ENCODE results near the gene PAEP. TPM values are rescaled to one million over a fixed set of nuclear protein-coding genes. Genes with fewer than 3 reads are reported as not detected.

The PAEP gene
- total RNA-seq, 2 donors from 2014 or later = 3.0 TPM; not detected in 1

GRCh38 chr9:135601988-135602387, 40.4 kb downstream of the PAEP start:
- no peak for DNase-seq (ENCODE audit: low spot score)
- H3K27ac ChIP-seq = no peak overlapping the region
- no peak overlapping the region for H3K4me3 ChIP-seq
- H3K36me3 ChIP-seq = no peaks in the 10 kb centered on the region
- H3K4me1 ChIP-seq (replicated peaks) = no peaks in the 10 kb centered on the region
- H3K9me3 ChIP-seq = no peaks in the 10 kb centered on the region
- no peak for TF ChIP-seq POLR2A (IDR thresholded peaks at IDR 0.05)
- TF ChIP-seq POLR2AphosphoS5 (IDR thresholded peaks at IDR 0.05) = no peak
- TF ChIP-seq, protein P1, sequence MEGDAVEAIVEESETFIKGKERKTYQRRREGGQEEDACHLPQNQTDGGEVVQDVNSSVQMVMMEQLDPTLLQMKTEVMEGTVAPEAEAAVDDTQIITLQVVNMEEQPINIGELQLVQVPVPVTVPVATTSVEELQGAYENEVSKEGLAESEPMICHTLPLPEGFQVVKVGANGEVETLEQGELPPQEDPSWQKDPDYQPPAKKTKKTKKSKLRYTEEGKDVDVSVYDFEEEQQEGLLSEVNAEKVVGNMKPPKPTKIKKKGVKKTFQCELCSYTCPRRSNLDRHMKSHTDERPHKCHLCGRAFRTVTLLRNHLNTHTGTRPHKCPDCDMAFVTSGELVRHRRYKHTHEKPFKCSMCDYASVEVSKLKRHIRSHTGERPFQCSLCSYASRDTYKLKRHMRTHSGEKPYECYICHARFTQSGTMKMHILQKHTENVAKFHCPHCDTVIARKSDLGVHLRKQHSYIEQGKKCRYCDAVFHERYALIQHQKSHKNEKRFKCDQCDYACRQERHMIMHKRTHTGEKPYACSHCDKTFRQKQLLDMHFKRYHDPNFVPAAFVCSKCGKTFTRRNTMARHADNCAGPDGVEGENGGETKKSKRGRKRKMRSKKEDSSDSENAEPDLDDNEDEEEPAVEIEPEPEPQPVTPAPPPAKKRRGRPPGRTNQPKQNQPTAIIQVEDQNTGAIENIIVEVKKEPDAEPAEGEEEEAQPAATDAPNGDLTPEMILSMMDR (IDR thresholded peaks at IDR 0.05) = no peak
- intact Hi-C loops (cut with DNase I) = loop anchor here (10.0 kb wide), 2 partner anchors 363 to 523 kb away; partner anchors contain the start of gene UBAC1
- no peaks in the 10 kb centered on the region for H3K27me3 ChIP-seq (replicated peaks; ENCODE audit: insufficient read depth)
- WGBS = 87% methylated on average over 8 of the region's 8 CpGs

GRCh38 chr9:135602789-135603481, 41.4 kb downstream of the PAEP start:
- intact Hi-C loops (cut with DNase I) = loop anchor here (10.0 kb wide), 2 partner anchors 362 to 522 kb away; partner anchors contain the start of gene UBAC1
- WGBS = 62% methylated on average over 24 of the region's 24 CpGs
- DNase-seq (ENCODE audit: low spot score) = no peak

DNA sequence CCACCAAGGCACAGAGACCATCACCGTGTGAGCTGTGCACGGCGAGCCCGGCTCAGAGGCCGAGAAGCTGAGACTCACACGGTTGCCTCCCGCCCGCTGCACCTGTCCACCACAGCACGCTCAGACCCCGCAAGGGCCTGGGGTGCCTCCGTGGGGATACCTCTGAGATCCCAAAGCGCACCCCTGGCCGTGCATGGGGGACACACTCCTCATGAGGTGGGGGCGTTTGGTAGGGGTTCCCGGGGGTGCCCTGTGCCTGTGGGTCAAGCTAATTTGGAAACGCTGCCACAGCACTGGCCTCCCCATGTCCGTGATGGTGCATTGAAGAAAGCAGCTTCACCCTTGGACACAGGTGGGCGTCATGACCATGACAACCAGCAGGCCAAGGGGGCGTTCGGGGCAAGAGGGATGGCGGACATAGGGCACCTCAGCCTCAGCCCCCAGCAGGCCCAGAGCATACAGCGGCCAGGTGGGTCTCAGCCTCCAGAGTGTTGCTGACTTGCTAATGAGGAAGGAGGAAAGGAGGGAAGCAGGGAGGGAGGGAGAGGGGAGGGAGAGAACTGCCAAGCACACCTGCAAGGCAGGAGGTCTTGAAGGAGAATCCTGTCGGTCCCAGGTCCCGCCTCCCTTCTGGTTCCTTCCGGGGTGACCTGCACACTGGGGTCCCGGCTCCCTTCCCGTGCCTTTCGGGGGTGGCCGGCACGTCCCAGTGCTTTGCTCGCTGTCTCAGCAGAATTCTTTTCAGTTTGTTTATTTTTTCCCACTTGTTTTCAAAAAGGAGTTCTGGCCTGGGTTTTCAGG, 43.1 kb downstream of the PAEP start:
- no peak overlapping the region for H3K4me3 ChIP-seq
- no peaks in the 10 kb centered on the region for H3K4me1 ChIP-seq (replicated peaks)
- no peaks in the 10 kb centered on the region for H3K27me3 ChIP-seq (replicated peaks; ENCODE audit: insufficient read depth)
- TF ChIP-seq, protein P1 (IDR thresholded peaks at IDR 0.05) = no peak
- TF ChIP-seq POLR2A (IDR thresholded peaks at IDR 0.05) = no peak
- TF ChIP-seq POLR2AphosphoS5 (IDR thresholded peaks at IDR 0.05) = no peak
- H3K36me3 ChIP-seq = no peaks in the 10 kb centered on the region
- no peak overlapping the region for H3K27ac ChIP-seq
- H3K9me3 ChIP-seq = no peaks in the 10 kb centered on the region
- intact Hi-C loops (cut with DNase I) = loop anchor here (10.0 kb wide), 2 partner anchors 360 to 520 kb away; partner anchors contain the start of gene UBAC1
- DNase-seq (ENCODE audit: low spot score) = peak; percentile 4
- WGBS = 63% methylated on average over 31 of the region's 31 CpGs

More at GRCh38 chr9:135602789-135603481, 41.4 kb downstream of the PAEP start:
- no peaks in the 10 kb centered on the region for H3K9me3 ChIP-seq
- no peak overlapping the region for H3K4me3 ChIP-seq
- H3K27me3 ChIP-seq (replicated peaks; ENCODE audit: insufficient read depth) = no peaks in the 10 kb centered on the region
- H3K27ac ChIP-seq = no peak overlapping the region
- no peak for TF ChIP-seq POLR2AphosphoS5 (IDR thresholded peaks at IDR 0.05)
- TF ChIP-seq, protein P1 (IDR thresholded peaks at IDR 0.05) = peak; percentile 22 to 60 (median 40)
- no peak for TF ChIP-seq POLR2A (IDR thresholded peaks at IDR 0.05)
- no peaks in the 10 kb centered on the region for H3K4me1 ChIP-seq (replicated peaks)
- H3K36me3 ChIP-seq = no peaks in the 10 kb centered on the region

DNA sequence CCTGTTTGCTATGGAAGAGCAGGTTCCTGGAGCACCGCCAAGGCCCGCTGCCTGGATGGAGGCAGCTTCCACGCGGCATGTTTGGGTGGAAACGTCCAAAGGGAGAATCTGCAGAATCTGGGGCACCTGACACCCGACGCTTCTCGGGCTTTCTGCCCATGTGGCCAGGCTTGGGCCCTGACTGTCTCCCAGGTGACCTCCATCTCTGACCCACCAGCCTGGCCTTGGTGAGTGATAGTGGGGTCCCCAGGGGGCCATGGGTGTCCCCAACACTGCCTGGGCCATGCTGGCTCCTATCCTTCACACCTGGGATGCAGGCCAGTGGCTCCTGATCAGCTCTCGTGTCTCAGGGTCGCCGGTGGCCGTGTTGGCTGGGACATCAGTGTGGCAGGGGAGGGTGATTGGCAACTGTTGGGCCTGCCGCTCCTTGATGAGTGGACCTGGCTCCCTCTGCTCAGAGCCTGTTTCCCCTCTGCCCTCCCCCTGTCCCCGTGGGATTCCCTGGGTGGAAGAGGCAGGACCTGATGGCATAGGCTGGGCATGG, 43.8 kb downstream of the PAEP start:
- Histone ChIP-seq H3K27me3 (replicated peaks; ENCODE audit: insufficient read depth) (no peaks in the 10 kb centered on the region), H3K9me3 (no peaks in the 10 kb centered on the region), H3K4me3 (no peak overlapping the region), H3K36me3 (no peaks in the 10 kb centered on the region), H3K27ac (no peak overlapping the region), H3K4me1 (replicated peaks) (no peaks in the 10 kb centered on the region)
- DNase-seq (ENCODE audit: low spot score) = peak; percentile 3
- intact Hi-C loops (cut with DNase I) = loop anchor here (10.0 kb wide), 2 partner anchors 359 to 519 kb away; partner anchors contain the start of gene UBAC1
- 46% methylated on average over 14 of the region's 14 CpGs for WGBS
- TF ChIP-seq POLR2AphosphoS5 (IDR thresholded peaks at IDR 0.05) (no peak), POLR2A (IDR thresholded peaks at IDR 0.05) (no peak)
- TF ChIP-seq, protein P1 (IDR thresholded peaks at IDR 0.05) = no peak

Data from prostate gland (tissue), 2 donors.